SK-N-SH treated with all-trans-retinoic acid at 6 μM for 48 hours (cell line): Measurements from ENCODE around the gene AMFR.

ENCODE experiments used
- ATAC-seq: fragments of 200-7000 bp; cut with Tn5 transposase; 3 replicates; pipeline ENCODE4 v1.9.1; 2020; ENCODE audit warnings: mild to moderate bottlenecking, moderate library complexity
- ARNTL ChIP-seq: fragments of 450-650 bp; formaldehyde crosslinking; IDR thresholded peaks from 2 replicates; pipeline ENCODE4 v1.5.0; 2020; ENCODE audit warnings: low read depth, mild to moderate bottlenecking, moderate library complexity, borderline replicate concordance
- BACH2 ChIP-seq: fragments of 250-450 bp; sonication (Bioruptor Pico); IDR thresholded peaks from 2 replicates; pipeline ENCODE4 v1.9.0; 2021; ENCODE audit warnings: mild to moderate bottlenecking, borderline replicate concordance
- CREB5 ChIP-seq: fragments of 250-450 bp; sonication (Bioruptor Pico); IDR thresholded peaks from 2 replicates; pipeline ENCODE4 v1.5.1; 2020; ENCODE audit warnings: low read depth, mild to moderate bottlenecking, moderate library complexity
- CSDC2 ChIP-seq: fragments of 250-450 bp; sonication (Bioruptor Pico); IDR thresholded peaks from 2 replicates; pipeline ENCODE4 v1.5.0; 2020; ENCODE audit warnings: mild to moderate bottlenecking, moderate library complexity
- CSRNP3 ChIP-seq: fragments of 250-450 bp; sonication (Bioruptor Pico); IDR thresholded peaks from 2 replicates; pipeline ENCODE4 v1.5.1; 2021; ENCODE audit warnings: mild to moderate bottlenecking, moderate library complexity
- ESRRG ChIP-seq: fragments of 250-450 bp; sonication (Bioruptor Pico); IDR thresholded peaks from 2 replicates; pipeline ENCODE4 v1.6.1; 2021; ENCODE audit warnings: mild to moderate bottlenecking
- GLIS3 ChIP-seq: fragments of 250-450 bp; sonication (Bioruptor Pico); IDR thresholded peaks from 2 replicates; pipeline ENCODE4 v1.5.0; 2020; ENCODE audit warnings: mild to moderate bottlenecking, moderate library complexity
- ISL1 ChIP-seq: fragments of 250-450 bp; sonication (Bioruptor Pico); IDR thresholded peaks from 2 replicates; pipeline ENCODE4 v2.1.2; 2022; ENCODE audit warnings: mild to moderate bottlenecking, moderate library complexity
- OSR1 ChIP-seq: fragments of 250-450 bp; sonication (Bioruptor Pico); IDR thresholded peaks from 2 replicates; pipeline ENCODE4 v1.8.0; 2022; ENCODE audit warnings: moderate library complexity, mild to moderate bottlenecking, inconsistent platforms
- PATZ1 ChIP-seq: fragments of 250-450 bp; sonication (Bioruptor Pico); IDR thresholded peaks from 2 replicates; pipeline ENCODE4 v1.8.0; 2020; ENCODE audit warnings: mild to moderate bottlenecking, moderate library complexity, borderline replicate concordance
- POU6F1 ChIP-seq: fragments of 250-450 bp; sonication (Bioruptor Pico); IDR thresholded peaks from 2 replicates; pipeline ENCODE4 v1.8.0; 2021; ENCODE audit warnings: low read depth, mild to moderate bottlenecking, moderate library complexity, borderline replicate concordance
- PPARA ChIP-seq: fragments of 250-450 bp; sonication (Bioruptor Pico); IDR thresholded peaks from 2 replicates; pipeline ENCODE4 v1.5.0; 2020; ENCODE audit warnings: mild to moderate bottlenecking, borderline replicate concordance
- RARB ChIP-seq: fragments of 250-450 bp; sonication (Bioruptor Pico); IDR thresholded peaks from 2 replicates; pipeline ENCODE4 v1.8.0; 2021; ENCODE audit warnings: mild to moderate bottlenecking, moderate library complexity
- SNAI2 ChIP-seq: fragments of 250-450 bp; sonication (Bioruptor Pico); IDR thresholded peaks from 2 replicates; pipeline ENCODE4 v1.5.0; 2020; ENCODE audit warnings: mild to moderate bottlenecking, moderate library complexity
- TCF4 ChIP-seq: fragments of 250-450 bp; sonication (Bioruptor Pico); IDR thresholded peaks from 2 replicates; pipeline ENCODE4 v1.8.0; 2021; ENCODE audit warnings: mild to moderate bottlenecking, moderate library complexity, borderline replicate concordance
- TOX ChIP-seq: fragments of 250-450 bp; sonication (Bioruptor Pico); IDR thresholded peaks from 2 replicates; pipeline ENCODE4 v1.8.0; 2021; ENCODE audit warnings: mild to moderate bottlenecking, moderate library complexity, borderline replicate concordance
- ZC3H10 ChIP-seq: fragments of 250-450 bp; sonication (Bioruptor Pico); IDR thresholded peaks from 2 replicates; pipeline ENCODE4 v1.5.1; 2021; ENCODE audit warnings: mild to moderate bottlenecking, moderate library complexity
- ZFP3 ChIP-seq: fragments of 250-450 bp; sonication (Bioruptor Pico); IDR thresholded peaks from 2 replicates; pipeline ENCODE4 v1.5.0; 2020; ENCODE audit warnings: mild to moderate bottlenecking, moderate library complexity
- ZFP30 ChIP-seq: fragments of 450-650 bp; formaldehyde crosslinking; IDR thresholded peaks from 2 replicates; pipeline ENCODE4 v1.5.0; 2022; ENCODE audit warnings: mild to moderate bottlenecking, moderate library complexity
- ZNF70 ChIP-seq: fragments of 450-650 bp; formaldehyde crosslinking; IDR thresholded peaks from 2 replicates; pipeline ENCODE4 v1.5.0; 2020; ENCODE audit warnings: mild to moderate bottlenecking, moderate library complexity
- ZNF8 ChIP-seq: fragments of 450-650 bp; formaldehyde crosslinking; IDR thresholded peaks from 2 replicates; pipeline ENCODE4 v1.5.0; 2020; ENCODE audit warnings: mild to moderate bottlenecking, moderate library complexity

AMFR gene

GRCh38 chr16:56425439-56425832 is at the start of gene AMFR:
AMFR (minus strand) TSS chr16:56425545; CDS start chr16:56425327, 218 bp downstream.
- peak; percentile 92 for ATAC-seq
- TF ChIP-seq BACH2 (CRISPR knock-in tag) (no peak), CSDC2 (CRISPR knock-in tag) (no peak), ZNF70 (CRISPR knock-in tag) (no peak)

- TF ChIP-seq ZFP3 (no peak), ZNF8 (CRISPR knock-in tag) (no peak), ESRRG (CRISPR knock-in tag) (no peak), ZNF70 (CRISPR knock-in tag) (no peak), GLIS3 (no peak), PPARA (CRISPR knock-in tag) (no peak), BACH2 (CRISPR knock-in tag) (no peak), CSRNP3 (CRISPR knock-in tag) (no peak), ZFP30 (no peak), TCF4 (CRISPR knock-in tag) (no peak), RARB (CRISPR knock-in tag) (no peak), CSDC2 (CRISPR knock-in tag) (no peak), SNAI2 (CRISPR knock-in tag) (no peak), CREB5 (no peak), ZC3H10 (CRISPR knock-in tag) (no peak), ISL1 (CRISPR knock-in tag) (no peak), ARNTL (CRISPR knock-in tag) (no peak)
- TF ChIP-seq, all 23 proteins: peak for 0
- ATAC-seq, result no peak
Observed at GRCh38 chr16:56470666-56471065, 45.3 kb upstream of the AMFR start.

DNA sequence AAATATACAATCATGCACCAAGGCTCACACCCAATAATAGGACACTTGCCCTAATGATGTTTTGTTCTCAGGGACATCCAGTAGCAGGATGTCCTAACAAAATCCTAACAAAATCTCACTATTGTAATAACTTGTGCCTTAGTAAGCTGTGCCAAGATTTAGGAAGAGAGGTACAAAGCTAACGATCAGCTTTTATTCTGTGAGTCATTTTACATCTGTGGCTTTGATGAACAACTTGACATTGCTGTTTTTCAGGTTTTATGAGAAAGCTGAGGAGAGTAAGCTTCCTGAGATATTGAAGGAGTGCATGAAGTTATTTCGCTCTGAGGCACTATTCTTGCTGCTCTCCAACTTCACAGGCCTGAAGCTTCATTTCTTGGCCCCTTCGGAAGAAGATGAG is 44.9 kb upstream of the AMFR start:
- ATAC-seq, result no peak
- TF ChIP-seq ZNF70 (CRISPR knock-in tag) (no peak), CSRNP3 (CRISPR knock-in tag) (no peak), CSDC2 (CRISPR knock-in tag) (no peak), RARB (CRISPR knock-in tag) (no peak), ZFP30 (no peak), GLIS3 (no peak), TOX (CRISPR knock-in tag) (no peak), ARNTL (CRISPR knock-in tag) (no peak), PATZ1 (CRISPR knock-in tag) (no peak), ZNF8 (CRISPR knock-in tag) (no peak), OSR1 (CRISPR knock-in tag) (no peak), SNAI2 (CRISPR knock-in tag) (no peak), PPARA (CRISPR knock-in tag) (no peak), ESRRG (CRISPR knock-in tag) (no peak), POU6F1 (CRISPR knock-in tag) (no peak), TCF4 (CRISPR knock-in tag) (no peak), ISL1 (CRISPR knock-in tag) (no peak), CREB5 (no peak), ZFP3 (no peak)
